Measurements from ENCODE around the gene GPR55.

The GPR55 gene

DNA sequence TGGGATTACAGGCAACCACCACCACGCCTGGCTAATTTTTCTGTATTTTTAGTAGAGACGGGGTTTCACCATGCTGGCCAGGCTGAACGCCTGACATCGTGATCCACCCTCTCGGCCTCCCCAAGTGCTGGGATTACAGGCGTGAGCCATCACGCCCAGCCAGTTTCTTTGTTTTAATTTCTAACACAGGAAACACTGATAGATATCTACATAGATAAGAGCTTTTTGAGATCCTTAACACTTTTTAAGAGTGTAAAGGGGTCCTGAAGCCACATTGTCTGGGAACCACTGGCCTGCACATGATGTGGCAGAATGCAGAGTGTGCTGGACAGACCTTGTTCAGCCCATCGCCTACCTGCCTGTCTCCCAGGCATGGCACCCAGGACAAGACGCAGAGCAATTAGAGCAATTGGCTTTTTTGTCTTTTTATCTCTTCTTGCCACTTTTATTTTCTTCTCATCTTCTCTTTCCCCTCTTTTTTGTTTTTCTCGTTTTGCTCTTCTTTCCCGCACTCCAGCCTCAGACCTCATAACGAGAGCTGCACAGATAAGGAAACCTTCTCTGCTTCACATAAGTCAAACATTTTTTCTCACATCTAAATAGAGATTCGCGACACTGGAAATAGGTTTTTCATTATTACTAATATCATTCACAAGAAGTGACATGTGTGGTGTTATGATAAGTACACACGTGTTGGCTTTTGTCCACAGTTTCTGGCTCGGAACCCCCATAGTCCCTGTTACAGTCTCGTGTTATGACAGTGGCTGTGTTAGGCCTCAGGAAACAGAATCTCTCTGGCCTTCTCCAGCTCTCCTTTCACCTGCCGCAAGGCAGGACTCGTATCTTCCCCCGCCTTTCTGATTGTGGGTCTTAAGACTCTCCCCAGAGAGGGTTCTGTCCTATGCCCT lies 25.2 kb upstream of the GPR55 start:
- H3K9me3 ChIP-seq (ENCODE audit: control insufficient read depth, insufficient read depth, low read depth, low read length) = no peaks in the 10 kb centered on the region
- H3K4me1 ChIP-seq (ENCODE audit: control insufficient read depth, insufficient read depth, low read length) = no peaks in the 10 kb centered on the region
- H3K9ac ChIP-seq (ENCODE audit: low read length) = no peak overlapping the region
- no peak overlapping the region for H3K27ac ChIP-seq (ENCODE audit: low read depth, low read length)
- H3K4me3 ChIP-seq (ENCODE audit: low read depth, low read length) = no peak overlapping the region
- H3K27me3 ChIP-seq (ENCODE audit: control insufficient read depth, insufficient read depth, low read length) = no peaks in the 10 kb centered on the region
- H3K36me3 ChIP-seq (ENCODE audit: control insufficient read depth, insufficient read depth, low read length) = no peaks in the 10 kb centered on the region

DNA sequence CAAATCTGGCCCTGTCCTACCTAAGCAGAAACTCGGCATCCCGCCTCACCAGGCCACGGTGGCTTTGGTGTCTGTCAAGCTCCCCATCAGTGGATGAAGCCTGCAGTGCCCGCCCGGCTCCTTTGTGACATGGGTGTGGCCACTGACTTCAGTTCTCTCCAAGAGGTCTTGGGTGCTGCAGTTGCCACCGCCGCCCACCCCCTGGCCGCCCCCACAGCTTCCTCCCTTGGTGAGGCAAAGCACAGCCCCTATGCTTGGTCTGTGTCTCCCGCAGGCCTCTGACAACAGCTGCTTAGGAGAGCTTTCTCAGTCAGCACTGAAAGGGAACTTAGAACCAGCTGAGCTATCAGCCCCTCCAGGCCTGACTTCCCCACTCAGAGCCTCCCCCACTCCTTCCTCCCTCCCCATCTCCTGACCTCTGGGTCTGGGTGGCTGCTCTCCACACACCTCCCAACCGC lies 22.9 kb upstream of the GPR55 start:
- Histone ChIP-seq H3K9ac (ENCODE audit: low read length) (no peak overlapping the region), H3K4me1 (ENCODE audit: control insufficient read depth, insufficient read depth, low read length) (no peaks in the 10 kb centered on the region), H3K27me3 (ENCODE audit: control insufficient read depth, insufficient read depth, low read length) (no peaks in the 10 kb centered on the region), H3K4me3 (ENCODE audit: low read depth, low read length) (no peak overlapping the region), H3K27ac (ENCODE audit: low read depth, low read length) (no peak overlapping the region), H3K36me3 (ENCODE audit: control insufficient read depth, insufficient read depth, low read length) (no peaks in the 10 kb centered on the region), H3K9me3 (ENCODE audit: control insufficient read depth, insufficient read depth, low read depth, low read length) (no peaks in the 10 kb centered on the region)

DNA sequence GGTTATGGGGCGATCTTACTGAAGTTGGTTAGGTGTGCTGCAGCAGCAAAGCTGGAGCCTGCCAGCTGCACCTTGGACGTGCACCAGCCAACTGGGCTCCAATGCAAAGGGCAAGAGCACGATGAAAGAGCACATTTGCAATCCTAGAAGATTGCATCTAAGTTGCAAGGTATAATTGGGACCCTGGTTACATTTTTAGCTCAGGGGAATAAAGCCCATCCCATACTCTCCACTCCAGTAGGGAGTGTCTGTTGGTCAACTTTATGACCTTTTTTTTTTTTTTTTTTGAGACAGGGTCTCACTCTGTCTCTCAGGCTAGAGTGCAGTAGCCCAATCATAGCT lies 22.2 kb upstream of the GPR55 start:
- no peak overlapping the region for H3K27ac ChIP-seq (ENCODE audit: low read depth, low read length)
- no peaks in the 10 kb centered on the region for H3K36me3 ChIP-seq (ENCODE audit: control insufficient read depth, insufficient read depth, low read length)
- H3K27me3 ChIP-seq (ENCODE audit: control insufficient read depth, insufficient read depth, low read length) = no peaks in the 10 kb centered on the region
- H3K9me3 ChIP-seq (ENCODE audit: control insufficient read depth, insufficient read depth, low read depth, low read length) = no peaks in the 10 kb centered on the region
- H3K4me3 ChIP-seq (ENCODE audit: low read depth, low read length) = no peak overlapping the region
- H3K9ac ChIP-seq (ENCODE audit: low read length) = no peak overlapping the region
- H3K4me1 ChIP-seq (ENCODE audit: control insufficient read depth, insufficient read depth, low read length) = no peaks in the 10 kb centered on the region

DNA sequence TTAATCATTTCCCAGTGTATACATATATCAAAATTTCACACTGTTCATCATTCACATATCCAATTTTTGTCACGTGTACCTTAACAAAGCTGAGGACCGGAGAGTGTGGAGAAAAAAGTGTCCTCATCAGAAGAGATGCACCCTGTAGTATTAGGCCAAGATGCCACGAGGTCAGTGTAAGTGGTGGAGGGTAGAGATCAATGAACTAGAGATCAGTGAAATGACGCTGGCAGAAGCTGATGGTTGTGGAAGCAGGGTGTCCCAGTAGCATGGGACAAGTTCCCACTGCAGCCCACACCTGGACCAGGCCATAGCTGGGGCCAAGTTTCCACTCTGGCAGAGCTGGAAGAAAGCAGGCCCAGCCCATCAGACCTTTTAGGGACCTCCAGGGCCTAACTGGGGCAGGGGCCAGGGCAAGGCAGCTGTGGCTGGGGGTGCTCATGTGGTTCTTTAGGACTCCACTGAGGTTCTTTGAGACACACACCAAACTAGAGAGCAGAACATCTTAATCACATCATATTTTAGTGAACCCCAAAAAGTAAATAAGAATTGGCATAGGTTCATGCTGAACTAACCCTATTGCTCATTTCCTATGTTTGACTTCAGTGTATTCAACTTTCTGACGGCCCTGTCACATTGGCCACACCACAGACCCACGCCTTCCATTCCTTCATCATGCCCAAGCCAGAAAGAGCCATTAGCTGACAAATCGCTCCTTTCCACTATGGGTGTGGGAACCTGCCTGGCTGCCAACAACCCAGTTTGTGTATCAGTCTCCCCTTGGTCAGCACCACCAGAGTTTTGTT lies 21.6 kb upstream of the GPR55 start:
- no peaks in the 10 kb centered on the region for H3K4me1 ChIP-seq (ENCODE audit: control insufficient read depth, insufficient read depth, low read length)
- no peaks in the 10 kb centered on the region for H3K9me3 ChIP-seq (ENCODE audit: control insufficient read depth, insufficient read depth, low read depth, low read length)
- H3K27ac ChIP-seq (ENCODE audit: low read depth, low read length) = no peak overlapping the region
- H3K36me3 ChIP-seq (ENCODE audit: control insufficient read depth, insufficient read depth, low read length) = no peaks in the 10 kb centered on the region
- H3K27me3 ChIP-seq (ENCODE audit: control insufficient read depth, insufficient read depth, low read length) = no peaks in the 10 kb centered on the region
- no peak overlapping the region for H3K9ac ChIP-seq (ENCODE audit: low read length)
- H3K4me3 ChIP-seq (ENCODE audit: low read depth, low read length) = no peak overlapping the region

DNA sequence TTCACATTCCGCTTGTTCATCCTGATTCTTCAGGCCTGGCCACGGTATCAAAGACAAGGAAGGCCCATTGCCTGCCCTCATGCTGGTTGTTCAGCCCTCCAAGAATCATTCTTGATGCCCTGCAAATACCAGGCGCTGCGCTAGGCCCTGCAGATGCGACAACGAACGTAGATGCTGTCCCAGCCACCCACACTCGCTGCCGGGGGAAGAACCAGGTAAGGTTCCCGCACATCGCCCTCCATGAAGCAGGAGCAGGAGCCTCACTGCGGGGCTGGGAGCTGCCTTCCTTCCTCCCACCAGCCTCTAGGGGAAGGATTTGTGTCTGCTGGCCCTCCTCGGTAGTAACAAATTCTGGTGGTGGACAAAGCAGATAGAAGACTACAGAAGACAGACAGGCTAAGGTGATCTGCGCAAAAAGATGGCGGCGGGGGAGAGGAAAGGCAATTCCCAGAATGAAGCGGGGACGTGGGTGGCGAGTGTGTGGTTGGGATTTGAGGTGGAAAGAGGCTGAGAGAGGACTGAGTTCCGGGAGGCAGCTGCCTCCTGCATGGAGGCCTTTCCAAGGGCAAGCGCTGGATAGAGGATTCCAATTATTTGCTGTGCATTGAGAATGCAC lies 19.8 kb upstream of the GPR55 start:
- Histone ChIP-seq H3K27me3 (ENCODE audit: control insufficient read depth, insufficient read depth, low read length) (no peaks in the 10 kb centered on the region), H3K9ac (ENCODE audit: low read length) (no peak overlapping the region), H3K4me3 (ENCODE audit: low read depth, low read length) (no peak overlapping the region), H3K9me3 (ENCODE audit: control insufficient read depth, insufficient read depth, low read depth, low read length) (no peaks in the 10 kb centered on the region), H3K27ac (ENCODE audit: low read depth, low read length) (no peak overlapping the region), H3K36me3 (ENCODE audit: control insufficient read depth, insufficient read depth, low read length) (no peaks in the 10 kb centered on the region), H3K4me1 (ENCODE audit: control insufficient read depth, insufficient read depth, low read length) (no peaks in the 10 kb centered on the region)

DNA sequence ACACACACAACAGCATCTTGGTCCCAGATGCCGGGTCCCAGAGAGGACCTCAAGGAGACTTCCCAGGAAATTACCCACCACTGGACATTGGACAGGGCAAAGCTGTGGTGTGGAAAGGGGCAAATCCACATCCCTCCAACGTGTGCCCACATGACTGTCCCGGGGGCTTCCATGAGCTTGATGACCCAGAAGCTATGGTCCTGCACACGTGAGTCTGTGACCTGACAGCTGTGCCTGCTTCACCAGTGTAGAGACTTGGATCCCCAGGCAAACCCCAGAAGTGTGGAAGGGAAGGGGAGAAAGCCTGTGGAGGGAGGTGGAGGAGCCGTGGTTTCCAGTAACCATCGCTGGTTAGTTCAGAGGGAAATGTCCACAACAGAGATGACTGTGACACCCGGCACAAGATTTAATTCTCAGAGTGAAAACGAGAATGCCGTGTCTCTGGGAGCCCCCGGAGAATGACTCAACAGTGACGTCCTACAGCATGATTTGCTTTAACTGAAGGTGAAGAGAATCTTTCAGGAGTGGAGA lies 19.1 kb upstream of the GPR55 start:
- H3K4me1 ChIP-seq (ENCODE audit: control insufficient read depth, insufficient read depth, low read length) = no peaks in the 10 kb centered on the region
- no peak overlapping the region for H3K27ac ChIP-seq (ENCODE audit: low read depth, low read length)
- H3K4me3 ChIP-seq (ENCODE audit: low read depth, low read length) = no peak overlapping the region
- H3K36me3 ChIP-seq (ENCODE audit: control insufficient read depth, insufficient read depth, low read length) = no peaks in the 10 kb centered on the region
- no peaks in the 10 kb centered on the region for H3K9me3 ChIP-seq (ENCODE audit: control insufficient read depth, insufficient read depth, low read depth, low read length)
- H3K27me3 ChIP-seq (ENCODE audit: control insufficient read depth, insufficient read depth, low read length) = no peaks in the 10 kb centered on the region
- H3K9ac ChIP-seq (ENCODE audit: low read length) = no peak overlapping the region

DNA sequence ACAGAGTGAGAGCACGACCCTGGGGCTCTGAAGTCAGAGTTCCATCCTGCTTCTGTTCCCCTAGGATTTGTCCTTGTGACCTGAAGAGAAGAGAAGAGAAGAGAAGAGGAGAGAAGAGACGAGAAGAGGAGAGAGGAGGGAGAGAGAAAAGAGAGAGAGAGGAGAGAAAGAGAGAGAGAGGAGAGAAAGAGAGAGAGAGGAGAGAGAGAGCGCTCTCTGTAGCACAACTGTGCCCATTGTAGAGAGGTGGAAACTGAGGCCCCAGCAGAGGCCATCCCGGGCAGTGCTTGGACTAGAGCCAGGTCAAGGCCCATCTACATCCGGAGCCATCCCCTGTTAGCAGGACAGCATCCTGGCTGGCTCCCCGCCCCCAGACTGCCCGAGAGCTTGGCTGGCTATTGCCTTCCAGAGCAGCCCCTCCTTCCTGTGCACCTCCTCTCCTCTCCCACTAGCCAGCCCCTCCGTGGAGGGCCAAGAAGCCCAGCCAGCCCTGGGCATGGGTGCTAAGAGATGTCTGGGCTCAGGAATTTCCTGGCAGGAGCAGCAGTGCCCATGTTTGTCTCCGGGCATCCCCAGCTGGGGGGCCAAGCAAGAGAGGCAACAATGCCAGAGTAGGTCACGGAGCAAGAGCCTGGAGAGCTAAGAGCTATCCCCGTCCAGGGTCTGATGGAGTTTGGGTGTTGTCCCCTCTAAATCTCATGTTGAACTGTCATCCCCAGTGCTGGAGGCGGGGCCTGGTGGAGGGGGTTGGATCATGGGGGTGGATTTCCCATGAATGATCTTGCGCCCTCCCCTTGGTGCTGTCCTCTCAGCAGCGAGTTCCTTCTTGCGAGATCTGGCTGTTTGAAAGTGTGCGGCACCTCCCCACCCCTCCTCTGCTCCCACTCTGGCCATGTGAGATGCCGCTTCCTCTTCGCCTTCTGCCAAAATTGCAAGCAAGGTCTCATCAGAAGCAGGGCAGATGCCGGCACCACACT lies 18.2 kb upstream of the GPR55 start:
- Histone ChIP-seq H3K27ac (ENCODE audit: low read depth, low read length) (no peak overlapping the region), H3K9ac (ENCODE audit: low read length) (no peak overlapping the region), H3K9me3 (ENCODE audit: control insufficient read depth, insufficient read depth, low read depth, low read length) (no peaks in the 10 kb centered on the region), H3K27me3 (ENCODE audit: control insufficient read depth, insufficient read depth, low read length) (no peaks in the 10 kb centered on the region), H3K4me3 (ENCODE audit: low read depth, low read length) (no peak overlapping the region), H3K36me3 (ENCODE audit: control insufficient read depth, insufficient read depth, low read length) (no peaks in the 10 kb centered on the region), H3K4me1 (ENCODE audit: control insufficient read depth, insufficient read depth, low read length) (no peaks in the 10 kb centered on the region)

DNA sequence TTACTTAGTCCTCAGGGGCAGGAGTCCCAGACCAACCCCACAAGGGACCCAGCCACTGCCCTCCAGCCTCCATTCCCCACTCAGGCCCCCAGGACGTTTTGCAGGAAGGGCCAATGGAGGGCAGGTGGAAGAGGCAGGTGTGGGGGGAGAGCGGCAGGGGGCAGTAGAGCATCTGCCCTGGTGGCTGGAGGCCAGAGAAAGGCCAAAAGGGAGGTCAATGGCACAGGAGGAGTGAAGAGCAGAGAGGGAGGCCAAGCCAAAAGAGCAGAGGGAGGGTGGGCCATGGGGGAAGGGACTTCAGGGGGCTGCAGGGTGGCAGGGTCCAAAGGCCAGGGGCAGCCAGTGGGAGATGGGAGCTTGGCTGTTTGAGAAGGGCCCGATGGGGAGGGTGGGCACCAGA lies 17.3 kb upstream of the GPR55 start:
- Histone ChIP-seq H3K27me3 (ENCODE audit: control insufficient read depth, insufficient read depth, low read length) (no peaks in the 10 kb centered on the region), H3K4me1 (ENCODE audit: control insufficient read depth, insufficient read depth, low read length) (no peaks in the 10 kb centered on the region), H3K9ac (ENCODE audit: low read length) (no peak overlapping the region), H3K4me3 (ENCODE audit: low read depth, low read length) (no peak overlapping the region), H3K36me3 (ENCODE audit: control insufficient read depth, insufficient read depth, low read length) (no peaks in the 10 kb centered on the region), H3K27ac (ENCODE audit: low read depth, low read length) (no peak overlapping the region), H3K9me3 (ENCODE audit: control insufficient read depth, insufficient read depth, low read depth, low read length) (peaks cover 1% of the 10 kb centered on the region)

DNA sequence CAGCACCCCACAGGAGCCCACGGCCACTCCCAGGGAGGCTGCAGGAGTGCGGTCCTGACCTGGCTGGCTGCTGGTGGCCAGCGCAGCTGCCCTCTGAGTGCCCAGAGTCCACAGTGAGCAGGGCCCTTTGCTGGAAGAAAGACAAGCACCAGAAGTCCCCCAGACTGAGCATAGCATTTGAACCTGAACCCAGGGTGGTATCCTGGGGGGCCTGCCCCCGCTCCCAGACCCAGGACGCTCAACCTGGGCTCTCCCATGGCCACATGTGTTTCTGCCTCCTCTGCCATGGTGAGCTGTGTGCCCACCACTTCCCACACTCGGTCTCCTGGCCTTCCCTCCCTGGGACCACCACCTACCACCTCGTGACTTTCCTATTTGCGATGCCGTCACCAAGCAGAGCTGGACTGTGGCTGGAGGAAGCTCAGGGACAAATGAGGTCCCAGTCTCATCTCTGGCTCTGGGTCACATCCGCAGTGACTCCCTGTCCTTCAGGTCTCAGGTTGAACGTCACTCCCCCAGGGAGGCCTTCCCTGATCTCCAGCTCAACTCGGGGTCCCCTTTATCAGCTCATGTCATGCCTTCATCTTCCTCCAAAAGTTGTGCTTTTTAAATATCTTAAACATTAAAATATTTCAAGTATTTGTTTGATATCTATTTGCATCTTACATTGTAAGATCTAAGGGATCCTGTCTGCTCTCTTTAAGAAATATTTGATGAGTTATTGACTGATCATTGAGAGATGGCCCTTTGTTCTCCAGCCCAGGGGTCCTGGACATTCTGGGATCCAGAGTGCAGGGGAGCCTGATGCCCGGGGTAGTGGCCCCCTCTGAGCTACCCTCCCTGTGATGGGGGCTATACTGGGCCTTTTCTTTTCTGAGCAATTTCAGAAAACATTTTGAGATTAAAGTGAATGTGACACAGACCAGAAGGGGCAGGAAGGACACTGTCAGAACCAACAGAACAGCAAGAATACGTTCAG lies 16.4 kb upstream of the GPR55 start:
- Histone ChIP-seq H3K27me3 (ENCODE audit: control insufficient read depth, insufficient read depth, low read length) (no peaks in the 10 kb centered on the region), H3K9ac (ENCODE audit: low read length) (no peak overlapping the region), H3K4me1 (ENCODE audit: control insufficient read depth, insufficient read depth, low read length) (no peaks in the 10 kb centered on the region), H3K27ac (ENCODE audit: low read depth, low read length) (no peak overlapping the region), H3K36me3 (ENCODE audit: control insufficient read depth, insufficient read depth, low read length) (no peaks in the 10 kb centered on the region), H3K4me3 (ENCODE audit: low read depth, low read length) (no peak overlapping the region), H3K9me3 (ENCODE audit: control insufficient read depth, insufficient read depth, low read depth, low read length) (peaks cover 10% of the 10 kb centered on the region)
